ENCODE measurements around the gene C19orf12. TPM values are rescaled to one million over a fixed set of nuclear protein-coding genes. Genes with fewer than 3 reads are reported as not detected.

C19orf12 gene
- total and polyA plus RNA-seq, 2 experiments from 2014 or later, result 11.4 to 17.2 TPM

DNA sequence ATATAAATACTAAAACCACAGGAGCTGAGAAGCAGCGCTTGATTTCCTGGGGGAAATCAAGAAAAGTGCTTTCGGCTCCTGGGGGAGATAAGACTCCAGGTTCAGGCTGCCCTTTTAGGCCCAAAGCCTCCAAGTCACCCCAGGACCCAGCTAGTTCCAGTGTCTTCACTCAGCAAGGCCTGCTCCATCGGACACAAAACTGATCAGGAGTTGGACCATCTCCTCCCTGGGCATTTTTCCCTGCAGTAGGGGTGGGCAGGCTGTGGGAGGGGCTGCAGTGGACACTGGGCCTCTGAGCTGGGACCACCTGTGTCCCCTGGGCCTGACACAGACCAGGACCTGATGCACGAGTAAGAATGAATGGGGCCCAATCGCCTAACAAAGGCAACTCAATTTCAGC lies 15.2 kb downstream of the C19orf12 start (continued):
- TF ChIP-seq, protein P1, sequence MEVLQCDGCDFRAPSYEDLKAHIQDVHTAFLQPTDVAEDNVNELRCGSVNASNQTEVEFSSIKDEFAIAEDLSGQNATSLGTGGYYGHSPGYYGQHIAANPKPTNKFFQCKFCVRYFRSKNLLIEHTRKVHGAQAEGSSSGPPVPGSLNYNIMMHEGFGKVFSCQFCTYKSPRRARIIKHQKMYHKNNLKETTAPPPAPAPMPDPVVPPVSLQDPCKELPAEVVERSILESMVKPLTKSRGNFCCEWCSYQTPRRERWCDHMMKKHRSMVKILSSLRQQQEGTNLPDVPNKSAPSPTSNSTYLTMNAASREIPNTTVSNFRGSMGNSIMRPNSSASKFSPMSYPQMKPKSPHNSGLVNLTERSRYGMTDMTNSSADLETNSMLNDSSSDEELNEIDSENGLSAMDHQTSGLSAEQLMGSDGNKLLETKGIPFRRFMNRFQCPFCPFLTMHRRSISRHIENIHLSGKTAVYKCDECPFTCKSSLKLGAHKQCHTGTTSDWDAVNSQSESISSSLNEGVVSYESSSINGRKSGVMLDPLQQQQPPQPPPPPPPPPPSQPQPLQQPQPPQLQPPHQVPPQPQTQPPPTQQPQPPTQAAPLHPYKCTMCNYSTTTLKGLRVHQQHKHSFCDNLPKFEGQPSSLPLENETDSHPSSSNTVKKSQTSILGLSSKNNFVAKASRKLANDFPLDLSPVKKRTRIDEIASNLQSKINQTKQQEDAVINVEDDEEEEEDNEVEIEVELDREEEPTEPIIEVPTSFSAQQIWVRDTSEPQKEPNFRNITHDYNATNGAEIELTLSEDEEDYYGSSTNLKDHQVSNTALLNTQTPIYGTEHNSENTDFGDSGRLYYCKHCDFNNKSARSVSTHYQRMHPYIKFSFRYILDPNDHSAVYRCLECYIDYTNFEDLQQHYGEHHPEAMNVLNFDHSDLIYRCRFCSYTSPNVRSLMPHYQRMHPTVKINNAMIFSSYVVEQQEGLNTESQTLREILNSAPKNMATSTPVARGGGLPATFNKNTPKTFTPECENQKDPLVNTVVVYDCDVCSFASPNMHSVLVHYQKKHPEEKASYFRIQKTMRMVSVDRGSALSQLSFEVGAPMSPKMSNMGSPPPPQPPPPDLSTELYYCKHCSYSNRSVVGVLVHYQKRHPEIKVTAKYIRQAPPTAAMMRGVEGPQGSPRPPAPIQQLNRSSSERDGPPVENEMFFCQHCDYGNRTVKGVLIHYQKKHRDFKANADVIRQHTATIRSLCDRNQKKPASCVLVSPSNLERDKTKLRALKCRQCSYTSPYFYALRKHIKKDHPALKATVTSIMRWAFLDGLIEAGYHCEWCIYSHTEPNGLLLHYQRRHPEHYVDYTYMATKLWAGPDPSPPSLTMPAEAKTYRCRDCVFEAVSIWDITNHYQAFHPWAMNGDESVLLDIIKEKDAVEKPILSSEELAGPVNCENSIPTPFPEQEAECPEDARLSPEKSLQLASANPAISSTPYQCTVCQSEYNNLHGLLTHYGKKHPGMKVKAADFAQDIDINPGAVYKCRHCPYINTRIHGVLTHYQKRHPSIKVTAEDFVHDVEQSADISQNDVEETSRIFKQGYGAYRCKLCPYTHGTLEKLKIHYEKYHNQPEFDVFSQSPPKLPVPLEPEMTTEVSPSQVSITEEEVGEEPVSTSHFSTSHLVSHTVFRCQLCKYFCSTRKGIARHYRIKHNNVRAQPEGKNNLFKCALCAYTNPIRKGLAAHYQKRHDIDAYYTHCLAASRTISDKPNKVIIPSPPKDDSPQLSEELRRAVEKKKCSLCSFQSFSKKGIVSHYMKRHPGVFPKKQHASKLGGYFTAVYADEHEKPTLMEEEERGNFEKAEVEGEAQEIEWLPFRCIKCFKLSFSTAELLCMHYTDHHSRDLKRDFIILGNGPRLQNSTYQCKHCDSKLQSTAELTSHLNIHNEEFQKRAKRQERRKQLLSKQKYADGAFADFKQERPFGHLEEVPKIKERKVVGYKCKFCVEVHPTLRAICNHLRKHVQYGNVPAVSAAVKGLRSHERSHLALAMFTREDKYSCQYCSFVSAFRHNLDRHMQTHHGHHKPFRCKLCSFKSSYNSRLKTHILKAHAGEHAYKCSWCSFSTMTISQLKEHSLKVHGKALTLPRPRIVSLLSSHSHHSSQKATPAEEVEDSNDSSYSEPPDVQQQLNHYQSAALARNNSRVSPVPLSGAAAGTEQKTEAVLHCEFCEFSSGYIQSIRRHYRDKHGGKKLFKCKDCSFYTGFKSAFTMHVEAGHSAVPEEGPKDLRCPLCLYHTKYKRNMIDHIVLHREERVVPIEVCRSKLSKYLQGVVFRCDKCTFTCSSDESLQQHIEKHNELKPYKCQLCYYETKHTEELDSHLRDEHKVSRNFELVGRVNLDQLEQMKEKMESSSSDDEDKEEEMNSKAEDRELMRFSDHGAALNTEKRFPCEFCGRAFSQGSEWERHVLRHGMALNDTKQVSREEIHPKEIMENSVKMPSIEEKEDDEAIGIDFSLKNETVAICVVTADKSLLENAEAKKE (CRISPR knock-in tag; IDR thresholded peaks at IDR 0.05), result no peak
- TF ChIP-seq, protein P2, sequence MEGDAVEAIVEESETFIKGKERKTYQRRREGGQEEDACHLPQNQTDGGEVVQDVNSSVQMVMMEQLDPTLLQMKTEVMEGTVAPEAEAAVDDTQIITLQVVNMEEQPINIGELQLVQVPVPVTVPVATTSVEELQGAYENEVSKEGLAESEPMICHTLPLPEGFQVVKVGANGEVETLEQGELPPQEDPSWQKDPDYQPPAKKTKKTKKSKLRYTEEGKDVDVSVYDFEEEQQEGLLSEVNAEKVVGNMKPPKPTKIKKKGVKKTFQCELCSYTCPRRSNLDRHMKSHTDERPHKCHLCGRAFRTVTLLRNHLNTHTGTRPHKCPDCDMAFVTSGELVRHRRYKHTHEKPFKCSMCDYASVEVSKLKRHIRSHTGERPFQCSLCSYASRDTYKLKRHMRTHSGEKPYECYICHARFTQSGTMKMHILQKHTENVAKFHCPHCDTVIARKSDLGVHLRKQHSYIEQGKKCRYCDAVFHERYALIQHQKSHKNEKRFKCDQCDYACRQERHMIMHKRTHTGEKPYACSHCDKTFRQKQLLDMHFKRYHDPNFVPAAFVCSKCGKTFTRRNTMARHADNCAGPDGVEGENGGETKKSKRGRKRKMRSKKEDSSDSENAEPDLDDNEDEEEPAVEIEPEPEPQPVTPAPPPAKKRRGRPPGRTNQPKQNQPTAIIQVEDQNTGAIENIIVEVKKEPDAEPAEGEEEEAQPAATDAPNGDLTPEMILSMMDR (conservative IDR thresholded peaks at IDR 0.05; ENCODE audit: low read depth in 2 of 2), result no peak
- no peak for TF ChIP-seq ZNF331 (CRISPR knock-in tag; IDR thresholded peaks at IDR 0.05; ENCODE audit: low read depth)
- TF ChIP-seq JUNB (IDR thresholded peaks at IDR 0.05; ENCODE audit: unreplicated experiment), result no peak
- no peak for TF ChIP-seq CREB1 (CRISPR knock-in tag; IDR thresholded peaks at IDR 0.05; ENCODE audit: low read depth)
- TF ChIP-seq ZNF114 (CRISPR knock-in tag; IDR thresholded peaks at IDR 0.05), result no peak
- TF ChIP-seq POLR2AphosphoS5 (IDR thresholded peaks at IDR 0.05; ENCODE audit: low read depth), result no peak

DNA sequence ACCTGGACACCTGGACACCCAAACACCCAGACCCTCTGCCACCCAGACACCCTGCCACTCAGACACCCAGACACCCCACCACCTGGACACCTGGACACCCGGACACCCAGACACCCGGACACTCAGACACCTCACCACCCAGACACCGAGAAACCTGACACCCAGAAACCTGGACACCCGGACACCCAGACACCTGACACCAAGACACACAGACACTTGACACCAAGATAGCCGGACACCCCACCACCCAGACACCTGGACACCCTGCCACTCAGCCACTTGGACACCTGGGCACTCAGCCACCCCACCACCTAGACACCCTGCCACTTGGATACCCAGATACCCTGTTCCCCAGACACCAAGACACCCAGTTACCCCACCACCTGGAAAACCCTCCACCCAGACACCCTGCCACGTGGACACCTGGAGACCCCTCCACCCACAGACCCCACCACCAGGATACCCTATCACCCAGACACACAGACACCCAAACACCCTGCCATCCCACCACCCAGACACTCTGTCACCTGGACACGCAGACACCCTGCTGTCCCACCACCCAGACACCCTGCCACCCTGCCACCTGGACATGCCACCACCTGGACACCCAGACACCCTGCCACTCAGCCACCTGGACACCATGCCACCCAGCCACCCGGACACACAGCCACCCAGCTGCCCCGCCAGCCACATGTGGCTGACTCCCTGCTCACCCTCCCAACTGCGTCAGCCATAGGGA lies 17.4 kb downstream of the C19orf12 start:
- no peaks in the 10 kb centered on the region for H3K9me2 ChIP-seq (ENCODE audit: insufficient read depth)
- no peak overlapping the region for H3K4me3 Mint-ChIP-seq
- TF ChIP-seq NANOG (IDR thresholded peaks at IDR 0.05; ENCODE audit: borderline replicate concordance), result no peak
- TF ChIP-seq, protein P2 (conservative IDR thresholded peaks at IDR 0.05; ENCODE audit: low read depth in 2 of 2), result no peak
- TF ChIP-seq, protein P3, sequence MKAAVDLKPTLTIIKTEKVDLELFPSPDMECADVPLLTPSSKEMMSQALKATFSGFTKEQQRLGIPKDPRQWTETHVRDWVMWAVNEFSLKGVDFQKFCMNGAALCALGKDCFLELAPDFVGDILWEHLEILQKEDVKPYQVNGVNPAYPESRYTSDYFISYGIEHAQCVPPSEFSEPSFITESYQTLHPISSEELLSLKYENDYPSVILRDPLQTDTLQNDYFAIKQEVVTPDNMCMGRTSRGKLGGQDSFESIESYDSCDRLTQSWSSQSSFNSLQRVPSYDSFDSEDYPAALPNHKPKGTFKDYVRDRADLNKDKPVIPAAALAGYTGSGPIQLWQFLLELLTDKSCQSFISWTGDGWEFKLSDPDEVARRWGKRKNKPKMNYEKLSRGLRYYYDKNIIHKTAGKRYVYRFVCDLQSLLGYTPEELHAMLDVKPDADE (IDR thresholded peaks at IDR 0.05), result no peak
- TF ChIP-seq ZNF114 (CRISPR knock-in tag; IDR thresholded peaks at IDR 0.05), result no peak
- TF ChIP-seq CREB1 (CRISPR knock-in tag; IDR thresholded peaks at IDR 0.05; ENCODE audit: low read depth), result no peak

More for the DNA sequence above, 17.4 kb downstream of the C19orf12 start:
- H4K20me1 ChIP-seq (replicated peaks; ENCODE audit: insufficient read depth), result no peaks in the 10 kb centered on the region
- peaks cover 22% of the 10 kb centered on the region for H3K9me3 Mint-ChIP-seq
- H3K4me3 ChIP-seq, result no peak overlapping the region
- H3K4me2 ChIP-seq, result no peak overlapping the region
- no peaks in the 10 kb centered on the region for H3K4me1 ChIP-seq (ENCODE audit: insufficient read depth)
- no peak overlapping the region for H3K27ac ChIP-seq (ENCODE audit: low read depth)
- no peaks in the 10 kb centered on the region; the same call in 2 of the 3 replicates for H3K36me3 Mint-ChIP-seq (ENCODE audit: low read depth)
- DNase-seq (ENCODE audit: low spot score), result no peak
- H3K36me3 ChIP-seq (ENCODE audit: insufficient read depth), result no peaks in the 10 kb centered on the region
- H3K27me3 ChIP-seq (ENCODE audit: insufficient read depth), result no peaks in the 10 kb centered on the region
- no peak for ATAC-seq
- peaks cover 4% of the 10 kb centered on the region; the same call in 2 of the 3 replicates for H3K4me1 Mint-ChIP-seq
- H3K79me2 ChIP-seq (replicated peaks; ENCODE audit: insufficient read depth), result no peaks in the 10 kb centered on the region
- no peaks in the 10 kb centered on the region for H3F3A ChIP-seq (replicated peaks; ENCODE audit: low read depth)
- H3K27me3 Mint-ChIP-seq (ENCODE audit: insufficient read depth, low read depth, poor library complexity), result peaks cover 3% of the 10 kb centered on the region
- H2AFZ ChIP-seq, result no peak overlapping the region
- no peak overlapping the region for H3K27ac Mint-ChIP-seq
